Memory B cell (primary cell): ENCODE data around the gene HEYL.
"Not testable (repeated sequence)": the region's sequence is repeated elsewhere in the genome, so short reads cannot be mapped to it uniquely, and the experiment has no call there.

Source experiments
- ATAC-seq: fragments of 150-1000 bp; cut with Tn5 transposase; 2 replicates; pipeline ENCODE4 v1.10.0; 2021; ENCODE audit warnings: low read depth, mild to moderate bottlenecking, moderate library complexity
- DNase-seq, 2 donors: peaks; one replicate each; pipeline ENCODE4 v3.0.0; 2022; ENCODE audit warnings: low spot score in 2 of 2
- H3K27ac Mint-ChIP-seq: one replicate; pipeline ENCODE4 v1.8.0; 2022; ENCODE audit warnings: mild to moderate bottlenecking, moderate library complexity, mixed read lengths
- H3K27me3 Mint-ChIP-seq: one replicate; pipeline ENCODE4 v1.8.0; 2022; ENCODE audit warnings: mixed read lengths
- H3K36me3 Mint-ChIP-seq: one replicate; pipeline ENCODE4 v1.8.0; 2022; ENCODE audit warnings: mild to moderate bottlenecking, mixed read lengths
- H3K4me1 Mint-ChIP-seq: one replicate; pipeline ENCODE4 v1.8.0; 2022; ENCODE audit warnings: mixed read lengths
- H3K4me3 Mint-ChIP-seq: one replicate; pipeline ENCODE4 v1.8.0; 2022; ENCODE audit warnings: mild to moderate bottlenecking, moderate library complexity, mixed read lengths
- H3K9me3 Mint-ChIP-seq: one replicate; pipeline ENCODE4 v1.8.0; 2022; ENCODE audit warnings: mixed read lengths

Gene HEYL

DNA sequence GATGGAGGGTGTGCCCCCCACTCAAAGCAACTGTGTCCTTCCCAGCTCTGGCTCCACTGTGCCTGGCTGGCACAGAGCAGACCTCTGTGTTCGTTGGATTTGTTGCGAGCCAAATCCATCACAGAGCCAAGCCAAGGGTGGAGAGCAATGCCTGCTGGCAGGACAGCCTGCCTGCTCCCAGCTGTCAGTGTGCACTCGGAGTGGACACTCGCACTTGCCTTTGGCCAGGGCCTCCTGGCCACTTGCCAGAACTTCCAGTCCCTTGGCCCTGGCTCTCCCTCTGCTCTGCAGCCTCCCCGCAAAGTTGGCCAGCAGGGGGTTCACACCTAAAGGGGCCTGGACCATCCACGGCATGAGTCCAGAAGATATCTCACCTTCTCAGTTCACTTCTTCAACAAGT lies 16.4 kb downstream of the HEYL start:
- DNase-seq (no peak), ATAC-seq (no peak)
- Mint-ChIP-seq H3K36me3 (no peaks in the 10 kb centered on the region), H3K4me1 (peaks cover 3% of the 10 kb centered on the region), H3K4me3 (no peak overlapping the region), H3K27me3 (peaks cover 16% of the 10 kb centered on the region), H3K27ac (no peak overlapping the region), H3K9me3 (no peaks in the 10 kb centered on the region)

DNA sequence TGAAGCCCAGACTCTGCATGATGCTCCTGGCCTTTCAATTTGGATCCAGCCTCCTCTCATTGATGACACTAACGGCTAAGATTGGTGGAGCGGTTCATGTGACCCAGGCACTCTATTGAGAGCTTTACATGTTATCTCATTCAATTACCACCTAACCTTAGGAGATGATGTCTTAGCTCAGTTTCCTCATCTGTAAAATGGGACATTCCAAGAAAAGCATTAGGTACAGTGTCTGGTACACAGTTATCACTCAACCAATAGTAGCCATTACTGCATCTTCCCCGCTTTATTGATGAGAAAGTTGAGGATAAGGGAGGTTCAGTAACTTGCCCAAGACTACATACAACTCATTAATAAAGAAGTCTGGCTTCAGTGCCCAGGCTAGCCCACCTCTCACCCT lies 17.0 kb downstream of the HEYL start:
- Mint-ChIP-seq H3K27ac (no peak overlapping the region), H3K4me1 (peaks cover 3% of the 10 kb centered on the region), H3K4me3 (no peak overlapping the region), H3K27me3 (peaks cover 17% of the 10 kb centered on the region), H3K9me3 (no peaks in the 10 kb centered on the region), H3K36me3 (no peaks in the 10 kb centered on the region)
- ATAC-seq (no peak), DNase-seq (no peak)

DNA sequence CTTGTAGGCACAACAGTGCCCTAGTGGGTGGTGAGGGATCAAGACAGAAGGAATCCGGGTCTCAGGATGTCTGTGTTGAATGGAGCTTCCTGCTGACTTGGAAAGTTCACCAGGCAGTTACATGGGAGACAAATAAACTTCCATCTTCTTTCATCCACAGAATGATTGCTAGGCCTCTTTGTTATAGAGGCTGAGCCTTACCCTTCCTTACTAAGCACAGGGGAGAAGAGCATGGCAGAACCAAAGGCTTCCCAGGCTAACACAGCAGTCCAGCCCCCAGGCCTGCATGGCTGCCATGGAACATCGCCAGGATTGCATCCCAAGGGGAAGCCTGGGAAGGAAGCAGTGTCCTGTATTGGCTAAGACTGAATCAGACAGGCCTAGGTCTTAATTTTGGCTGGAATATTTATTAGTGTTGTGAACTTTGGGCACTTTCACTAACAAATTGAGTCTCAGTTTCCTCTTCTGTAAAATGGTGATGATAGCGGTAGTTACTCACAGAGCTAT lies 18.7 kb downstream of the HEYL start:
- no peak for DNase-seq
- Mint-ChIP-seq H3K36me3 (no peaks in the 10 kb centered on the region), H3K4me3 (no peak overlapping the region), H3K9me3 (no peaks in the 10 kb centered on the region), H3K27me3 (peaks cover 25% of the 10 kb centered on the region), H3K27ac (no peak overlapping the region), H3K4me1 (peaks cover 3% of the 10 kb centered on the region)
- ATAC-seq = no peak

DNA sequence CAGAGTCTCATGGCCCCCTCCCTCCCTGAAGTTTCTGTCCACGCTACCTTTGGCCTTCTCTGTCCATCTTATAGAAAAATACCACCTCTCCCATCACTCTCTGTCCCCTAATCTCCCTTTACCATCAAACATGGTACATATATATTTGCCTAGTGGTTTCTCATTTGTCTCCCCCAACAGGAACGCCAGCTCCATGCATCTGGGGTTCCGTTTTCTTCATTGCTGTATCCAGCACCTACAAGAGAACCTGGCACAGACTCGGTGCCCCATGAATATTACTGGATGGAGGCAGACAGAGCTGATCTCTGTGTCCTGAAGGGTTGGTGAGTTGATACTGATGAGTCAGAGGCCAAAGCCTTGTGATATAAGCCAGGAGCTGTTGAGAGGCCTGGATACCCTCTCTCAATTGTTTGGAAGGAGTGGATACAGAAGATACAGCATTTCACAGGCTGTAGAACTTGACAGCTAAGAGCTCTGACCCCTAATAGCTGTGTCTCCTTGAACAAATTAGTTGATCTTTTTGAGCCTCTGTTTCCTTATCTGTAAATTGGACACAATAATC lies 21.9 kb downstream of the HEYL start:
- Mint-ChIP-seq H3K4me3 (no peak overlapping the region), H3K27ac (no peak overlapping the region)
- DNase-seq = no peak

DNA sequence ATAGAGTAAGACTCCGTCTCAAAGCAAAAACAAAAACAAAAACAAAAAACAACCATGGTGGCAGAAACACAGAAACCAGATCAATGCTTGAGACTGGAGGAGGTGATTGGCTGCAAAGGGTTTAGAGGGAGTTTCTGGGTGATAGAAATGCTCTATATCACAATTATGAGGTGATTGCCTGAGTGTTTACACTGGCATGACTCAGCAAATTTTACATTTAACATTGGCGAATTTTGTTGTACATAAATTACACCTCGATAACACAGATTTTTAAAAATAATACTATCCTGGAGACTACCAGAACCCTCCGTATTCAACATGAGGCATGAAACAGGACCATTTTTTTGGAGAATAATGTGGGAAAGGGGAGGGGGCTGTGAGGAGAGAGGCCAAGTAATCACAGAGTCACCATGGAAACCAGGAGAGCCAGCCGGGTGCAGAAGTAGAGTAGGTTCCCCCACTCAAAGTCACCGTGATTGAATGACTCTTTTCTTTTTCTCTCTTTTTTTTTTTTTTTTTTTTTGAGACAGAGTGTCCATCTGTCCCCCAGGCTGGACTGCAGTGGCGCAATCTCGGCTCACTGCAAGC lies 24.3 kb downstream of the HEYL start:
- Mint-ChIP-seq H3K27me3 (peaks cover 11% of the 10 kb centered on the region), H3K27ac (no peak overlapping the region)

More for the DNA sequence above, 21.9 kb downstream of the HEYL start:
- ATAC-seq = no peak
- no peaks in the 10 kb centered on the region for H3K9me3 Mint-ChIP-seq
- no peaks in the 10 kb centered on the region for H3K36me3 Mint-ChIP-seq
- peaks cover 12% of the 10 kb centered on the region for H3K27me3 Mint-ChIP-seq
- no peaks in the 10 kb centered on the region for H3K4me1 Mint-ChIP-seq

DNA sequence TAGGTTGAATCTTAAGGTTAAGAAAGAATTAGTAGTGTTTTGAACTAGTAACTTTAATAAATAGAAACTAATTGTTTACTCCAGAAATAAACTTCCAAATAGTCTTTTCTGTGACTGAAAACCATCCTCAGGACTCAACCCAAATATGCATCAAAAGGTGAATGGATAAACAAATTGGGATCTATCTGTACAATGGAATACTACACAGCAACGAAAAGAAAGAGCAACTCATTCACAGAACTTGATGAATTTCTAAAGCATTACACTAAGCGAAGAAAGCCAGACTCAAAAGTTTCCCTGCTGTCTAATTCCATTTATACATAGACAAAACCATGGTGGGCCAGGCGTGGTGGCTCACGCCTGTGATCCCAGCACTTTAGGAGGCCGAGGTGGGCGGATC lies 25.0 kb downstream of the HEYL start:
- ATAC-seq (no peak), DNase-seq (no peak)
- Mint-ChIP-seq H3K27ac (no peak overlapping the region), H3K9me3 (no peaks in the 10 kb centered on the region), H3K4me3 (no peak overlapping the region), H3K4me1 (peaks cover 2% of the 10 kb centered on the region), H3K27me3 (peaks cover 11% of the 10 kb centered on the region), H3K36me3 (no peaks in the 10 kb centered on the region)

More for the DNA sequence above, 24.3 kb downstream of the HEYL start:
- no peak for ATAC-seq
- no peak overlapping the region for H3K4me3 Mint-ChIP-seq
- H3K4me1 Mint-ChIP-seq = no peaks in the 10 kb centered on the region
- H3K36me3 Mint-ChIP-seq = no peaks in the 10 kb centered on the region
- no peaks in the 10 kb centered on the region for H3K9me3 Mint-ChIP-seq
- DNase-seq = no peak

DNA sequence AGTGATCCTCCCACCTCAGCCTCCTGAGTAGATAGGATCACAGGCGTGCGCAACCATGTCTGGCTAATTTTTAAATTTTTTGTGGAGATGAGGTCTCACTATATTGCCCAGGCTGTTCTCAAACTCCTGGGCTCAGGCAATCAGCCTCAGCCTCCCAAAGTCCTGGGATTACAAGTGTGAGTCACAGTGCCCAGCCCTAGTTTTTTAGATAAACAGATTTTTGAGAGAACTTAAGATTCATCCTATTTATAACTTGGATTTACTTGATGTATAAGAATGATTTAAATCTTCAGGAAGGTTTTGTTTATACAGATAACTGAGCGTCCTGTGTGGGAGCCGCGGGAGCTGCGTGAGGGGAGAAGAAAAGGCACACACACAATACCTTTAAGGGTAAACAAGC lies 26.2 kb downstream of the HEYL start:
- H3K27me3 Mint-ChIP-seq = peaks cover 14% of the 10 kb centered on the region
- H3K4me3 Mint-ChIP-seq = no peak overlapping the region
- no peaks in the 10 kb centered on the region for H3K9me3 Mint-ChIP-seq
- DNase-seq (no peak), ATAC-seq (no peak)
- no peaks in the 10 kb centered on the region for H3K36me3 Mint-ChIP-seq
- H3K27ac Mint-ChIP-seq = no peak overlapping the region
- H3K4me1 Mint-ChIP-seq = peaks cover 4% of the 10 kb centered on the region

DNA sequence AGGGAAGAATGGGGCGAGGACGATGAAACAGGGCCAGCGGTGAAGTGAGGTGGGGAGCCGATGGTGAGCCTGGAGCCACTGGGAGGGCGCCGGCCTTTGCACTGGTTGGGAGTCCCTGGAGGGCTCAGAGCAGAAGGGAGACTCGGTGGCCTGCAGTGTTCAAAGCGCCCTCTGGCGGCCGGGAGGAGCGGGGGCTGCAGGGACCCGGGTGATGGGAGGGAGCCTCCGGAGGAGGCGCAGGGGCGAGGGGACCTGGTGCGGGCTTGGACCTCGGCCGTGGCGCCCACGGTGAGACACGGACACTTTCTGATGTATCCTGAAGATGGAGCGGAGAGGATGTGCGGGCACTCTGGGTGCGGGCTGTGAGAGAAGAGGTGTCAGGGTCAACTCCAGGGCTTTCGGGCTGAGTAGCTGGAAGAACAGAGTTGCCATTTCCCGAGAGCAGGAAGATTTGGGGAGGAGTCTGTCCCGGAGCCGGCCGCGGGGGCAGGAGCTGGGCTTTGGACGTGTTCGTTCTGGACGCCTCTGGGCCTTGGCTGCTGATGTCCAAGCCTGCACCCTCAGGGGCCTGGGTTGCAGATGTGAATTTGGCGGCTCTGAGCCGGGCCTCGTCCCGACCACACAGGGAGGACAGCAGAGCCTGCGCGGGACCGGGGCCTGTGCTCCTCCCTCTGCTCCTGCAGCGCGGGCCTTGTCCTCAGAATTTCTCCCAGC lies 29.7 kb downstream of the HEYL start:
- Mint-ChIP-seq H3K36me3 (no peaks in the 10 kb centered on the region), H3K27me3 (peaks cover 3% of the 10 kb centered on the region), H3K9me3 (no peaks in the 10 kb centered on the region), H3K27ac (no peak overlapping the region), H3K4me1 (peaks cover 8% of the 10 kb centered on the region), H3K4me3 (peak overlapping the region; percentile 58)
- ATAC-seq (peak; percentile 76), DNase-seq (peak; percentile 71 to 72)

DNA sequence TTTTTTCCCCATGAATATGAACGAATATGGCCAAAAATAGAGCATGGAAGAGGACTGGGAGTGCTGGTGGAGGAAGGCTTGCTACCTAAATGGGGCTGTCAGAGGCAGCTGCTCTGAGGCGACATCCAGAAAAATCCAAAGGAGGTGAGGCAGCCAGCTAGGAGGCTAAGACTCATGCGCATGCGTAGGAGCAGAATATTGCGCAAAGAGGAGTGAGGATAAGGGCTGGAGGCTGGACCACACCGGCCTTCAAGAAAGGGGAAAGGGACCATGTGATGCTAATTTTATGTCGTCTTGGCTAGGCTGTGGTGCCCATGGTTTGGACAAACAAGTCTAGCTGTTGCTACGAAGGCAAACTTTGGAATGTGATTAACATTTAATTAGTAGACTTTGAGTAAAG lies 30.5 kb downstream of the HEYL start:
- H3K4me3 Mint-ChIP-seq = no peak overlapping the region
- DNase-seq (no peak), ATAC-seq (no peak)
- no peak overlapping the region for H3K27ac Mint-ChIP-seq
- H3K4me1 Mint-ChIP-seq = peaks cover 8% of the 10 kb centered on the region
- no peaks in the 10 kb centered on the region for H3K9me3 Mint-ChIP-seq
- H3K27me3 Mint-ChIP-seq = peaks cover 3% of the 10 kb centered on the region
- no peaks in the 10 kb centered on the region for H3K36me3 Mint-ChIP-seq

DNA sequence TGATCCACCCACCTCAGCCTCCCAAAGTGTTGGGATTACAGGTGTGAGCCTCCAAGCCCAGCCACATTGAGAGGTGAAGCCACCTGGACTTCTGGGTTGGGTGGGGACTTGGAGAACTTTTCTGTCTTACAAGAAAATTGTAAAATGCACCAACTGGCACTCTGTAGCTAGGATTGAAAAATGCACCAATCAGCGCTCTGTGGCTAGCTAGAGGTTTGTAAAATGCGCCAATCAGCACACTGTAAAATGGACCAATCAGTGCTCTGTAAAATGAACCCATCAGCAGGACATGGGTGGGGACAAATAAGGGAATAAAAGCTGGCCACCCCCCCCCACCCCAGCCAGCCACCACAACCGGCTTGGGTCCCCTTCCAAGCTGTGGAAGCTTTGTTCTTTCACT lies 35.8 kb downstream of the HEYL start:
- not testable (repeated sequence) for H3K27me3 Mint-ChIP-seq, H3K27ac Mint-ChIP-seq, H3K36me3 Mint-ChIP-seq, H3K4me3 Mint-ChIP-seq, DNase-seq, ATAC-seq, H3K9me3 Mint-ChIP-seq, H3K4me1 Mint-ChIP-seq

DNA sequence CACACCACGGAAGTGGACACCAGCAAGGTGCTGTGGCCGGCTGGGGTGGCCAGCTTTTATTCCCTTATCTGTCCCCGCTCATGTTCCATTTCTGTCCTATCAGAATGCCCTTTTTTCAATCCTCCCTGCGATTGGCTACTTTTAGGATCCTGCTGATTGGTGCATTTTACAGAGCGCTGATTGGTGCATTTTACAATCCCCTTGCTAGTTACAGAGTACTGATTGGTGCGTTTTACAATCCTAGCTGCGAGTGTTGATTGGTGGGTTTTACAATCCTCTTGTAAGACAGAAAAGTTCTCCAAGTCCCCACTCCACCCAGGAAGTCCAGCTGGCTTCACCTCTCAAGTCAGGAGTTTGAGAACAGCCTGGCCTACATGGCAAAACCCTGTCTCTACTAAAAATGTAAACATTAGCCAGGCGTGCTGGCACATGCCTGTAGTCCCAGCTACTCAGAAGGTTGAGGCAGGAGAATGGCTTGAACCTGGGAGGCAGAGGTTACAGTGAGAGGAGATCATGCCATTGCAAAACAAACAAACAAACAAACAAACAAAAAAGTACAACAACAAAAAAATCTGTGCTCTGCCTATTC lies 37.7 kb downstream of the HEYL start:
- DNase-seq, H3K9me3 Mint-ChIP-seq, ATAC-seq, H3K4me1 Mint-ChIP-seq, H3K36me3 Mint-ChIP-seq, H3K4me3 Mint-ChIP-seq, H3K27me3 Mint-ChIP-seq, H3K27ac Mint-ChIP-seq: not testable (repeated sequence)

DNA sequence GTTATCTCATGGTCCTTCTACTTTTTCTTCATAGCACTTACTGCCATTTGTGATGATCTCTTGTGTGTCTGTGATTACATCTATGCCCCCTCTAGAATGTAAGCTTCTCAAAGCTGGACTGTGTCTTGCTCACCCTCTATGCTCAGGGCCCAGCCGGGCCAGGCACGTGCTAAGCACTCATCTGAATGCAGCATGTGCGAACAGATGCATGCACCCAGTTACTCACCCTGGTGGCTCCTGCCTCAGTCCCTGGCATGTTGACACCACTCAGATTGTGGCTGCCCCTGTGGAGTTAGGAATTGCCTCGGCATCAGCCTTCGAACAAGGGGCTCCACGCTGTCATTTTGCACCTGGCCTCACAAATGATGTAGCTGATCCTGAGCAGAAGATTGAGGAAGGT lies 43.3 kb downstream of the HEYL start:
- no peaks in the 10 kb centered on the region for H3K36me3 Mint-ChIP-seq
- peaks cover 14% of the 10 kb centered on the region for H3K27me3 Mint-ChIP-seq
- no peak for DNase-seq
- peaks cover 1% of the 10 kb centered on the region for H3K9me3 Mint-ChIP-seq
- no peak overlapping the region for H3K4me3 Mint-ChIP-seq
- H3K27ac Mint-ChIP-seq = no peak overlapping the region
- no peaks in the 10 kb centered on the region for H3K4me1 Mint-ChIP-seq
- ATAC-seq = no peak

DNA sequence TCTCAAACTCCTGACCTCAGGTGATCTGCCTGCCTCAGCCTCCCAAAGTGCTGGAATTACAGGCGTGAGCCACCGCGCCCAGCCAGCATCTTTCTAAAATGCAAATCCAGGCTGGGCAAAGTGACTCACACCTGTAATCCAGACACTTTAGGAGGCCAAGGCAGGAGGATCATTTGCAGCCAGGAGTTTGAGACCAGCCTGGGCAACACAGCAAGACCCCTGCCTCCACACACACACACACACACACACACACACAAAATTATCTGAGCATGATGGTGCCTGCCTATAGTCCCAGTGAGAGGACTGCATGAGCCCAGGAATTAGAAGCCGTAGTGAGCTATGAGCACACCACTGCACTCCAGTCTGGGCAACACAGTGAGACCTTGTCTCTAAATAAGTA lies 46.1 kb downstream of the HEYL start:
- peaks cover 10% of the 10 kb centered on the region for H3K27me3 Mint-ChIP-seq

DNA sequence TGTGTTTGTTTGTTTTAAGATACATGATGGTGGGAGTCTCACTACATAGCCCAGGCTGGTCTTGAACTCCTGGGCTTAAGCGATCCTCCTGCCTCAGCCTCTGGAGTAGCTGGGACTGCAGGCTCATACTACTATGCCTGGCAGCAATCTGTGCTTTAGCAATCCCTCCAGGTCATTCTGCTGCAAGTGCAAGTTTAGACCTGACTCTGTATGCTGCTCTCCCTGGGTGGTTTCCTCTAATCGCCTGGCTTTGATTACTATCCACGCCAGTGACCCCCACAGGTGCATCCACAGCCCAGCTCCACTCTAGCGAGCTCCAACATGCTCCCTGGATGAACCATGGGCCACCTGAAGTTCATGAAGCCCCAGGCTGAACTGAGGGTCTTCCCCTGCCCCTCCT lies 47.4 kb downstream of the HEYL start:
- no peak for ATAC-seq
- Mint-ChIP-seq H3K27ac (no peak overlapping the region), H3K36me3 (no peaks in the 10 kb centered on the region), H3K9me3 (no peaks in the 10 kb centered on the region), H3K4me1 (no peaks in the 10 kb centered on the region), H3K27me3 (peaks cover 7% of the 10 kb centered on the region), H3K4me3 (no peak overlapping the region)
- no peak for DNase-seq

More for the DNA sequence above, 46.1 kb downstream of the HEYL start:
- Mint-ChIP-seq H3K9me3 (peaks cover 1% of the 10 kb centered on the region), H3K36me3 (no peaks in the 10 kb centered on the region), H3K4me1 (no peaks in the 10 kb centered on the region), H3K4me3 (no peak overlapping the region), H3K27ac (no peak overlapping the region)
- no peak for ATAC-seq
- DNase-seq = no peak
